Measurements from ENCODE around the gene GFAP. TPM values are rescaled to one million over a fixed set of nuclear protein-coding genes. Genes with fewer than 3 reads are reported as not detected.

The GFAP gene
- total and polyA plus RNA-seq, 4 donors: 2,649 to 3,418 (median 2,966) TPM

DNA sequence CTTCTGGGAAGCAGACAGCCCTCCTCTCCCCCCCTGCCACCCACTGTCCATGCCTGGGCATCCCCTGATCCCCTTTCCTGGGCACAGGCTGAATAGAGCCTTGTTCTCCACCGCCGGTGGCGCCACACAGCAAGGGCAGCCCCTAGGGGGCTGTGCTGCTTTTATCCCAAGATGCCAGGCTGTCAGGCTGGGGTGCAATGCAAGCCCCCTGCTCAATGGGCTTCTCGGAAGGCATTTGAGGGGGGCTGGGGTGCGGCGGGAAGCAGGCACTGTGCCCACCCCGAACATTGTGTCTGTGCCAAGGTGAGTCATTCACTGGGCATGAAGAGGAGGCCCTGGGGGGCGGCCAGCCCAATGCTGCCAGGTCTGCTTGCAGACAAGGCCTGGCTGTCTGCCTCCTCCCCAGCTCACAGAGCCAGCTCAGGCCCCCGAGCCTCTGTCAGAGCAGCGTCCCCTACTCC, 1.5 kb upstream of the GFAP start:
- DNase-seq (ENCODE audit: low read depth in 4 of 6, low spot score in 6 of 6): peak; percentile 74 to 95 (median 80)
- H3K27me3 ChIP-seq (ENCODE audit: control insufficient read depth, insufficient read depth, low read length): peaks cover 7% of the 10 kb centered on the region
- no peaks in the 10 kb centered on the region for H3K9me3 ChIP-seq (ENCODE audit: control insufficient read depth, insufficient read depth, low read length)
- 29% methylated on average over 7 of the region's 10 CpGs for WGBS (ENCODE audit: insufficient coverage)
- H3K4me3 ChIP-seq (ENCODE audit: low read depth, low read length): no peak overlapping the region
- H3K36me3 ChIP-seq (ENCODE audit: control insufficient read depth, insufficient read depth, low read length): peaks cover 22% of the 10 kb centered on the region
- H3K4me1 ChIP-seq (ENCODE audit: control insufficient read depth, insufficient read depth, low read length): peaks cover 78% of the 10 kb centered on the region
- peak overlapping the region; percentile 86 for H3K27ac ChIP-seq (ENCODE audit: low read depth, low read length)

- WGBS (ENCODE audit: insufficient coverage): 35% methylated on average over 8 of the region's 11 CpGs
- Histone ChIP-seq H3K27ac (ENCODE audit: low read depth, low read length) (peak overlapping the region; percentile 86), H3K4me3 (ENCODE audit: low read depth, low read length) (no peak overlapping the region), H3K4me1 (ENCODE audit: control insufficient read depth, insufficient read depth, low read length) (peaks cover 78% of the 10 kb centered on the region), H3K9me3 (ENCODE audit: control insufficient read depth, insufficient read depth, low read length) (no peaks in the 10 kb centered on the region), H3K27me3 (ENCODE audit: control insufficient read depth, insufficient read depth, low read length) (peaks cover 5% of the 10 kb centered on the region), H3K36me3 (ENCODE audit: control insufficient read depth, insufficient read depth, low read length) (peaks cover 29% of the 10 kb centered on the region)
- peak in 5 of 6 donors; percentile 49 to 89 (median 70) for DNase-seq (ENCODE audit: low read depth in 4 of 6, low spot score in 6 of 6)
Observed at GRCh38 chr17:44915862-44916780, 821 bp upstream of the GFAP start.

DNA sequence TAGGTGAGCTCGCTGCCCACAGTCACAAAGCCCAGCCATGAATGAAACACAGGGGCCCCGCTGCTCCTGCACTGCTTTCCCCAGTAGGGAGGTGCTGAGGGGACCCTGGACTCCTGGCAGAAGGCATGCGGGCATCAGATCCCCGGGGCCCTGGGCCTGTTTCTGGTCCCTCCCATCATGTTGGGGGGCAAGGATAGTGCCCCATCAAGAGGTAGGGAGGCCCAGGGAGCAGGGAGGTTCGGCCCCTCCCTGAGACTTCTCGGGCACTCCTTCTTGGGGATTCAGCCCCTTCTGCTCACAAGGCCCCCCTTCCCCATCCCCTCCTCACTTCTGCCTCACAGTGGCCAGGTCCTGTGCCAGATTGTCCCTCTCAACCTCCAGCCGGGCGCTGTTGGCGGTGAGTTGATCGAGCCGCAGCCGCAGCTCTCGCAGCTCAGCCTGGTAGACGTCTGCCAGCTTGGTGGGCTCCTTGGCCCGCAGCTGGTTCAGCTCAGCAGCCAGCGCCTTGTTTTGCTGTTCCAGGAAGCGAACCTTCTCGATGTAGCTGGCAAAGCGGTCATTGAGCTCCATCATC, 515 bp downstream of the GFAP start:
- Histone ChIP-seq H3K4me1 (ENCODE audit: control insufficient read depth, insufficient read depth, low read length) (peaks cover 77% of the 10 kb centered on the region), H3K27me3 (ENCODE audit: control insufficient read depth, insufficient read depth, low read length) (peaks cover 7% of the 10 kb centered on the region), H3K27ac (ENCODE audit: low read depth, low read length) (peak overlapping the region; percentile 86), H3K36me3 (ENCODE audit: control insufficient read depth, insufficient read depth, low read length) (peaks cover 42% of the 10 kb centered on the region), H3K4me3 (ENCODE audit: low read depth, low read length) (peak overlapping the region; percentile 58), H3K9me3 (ENCODE audit: control insufficient read depth, insufficient read depth, low read length) (no peaks in the 10 kb centered on the region)
- 33% methylated on average over 18 of the region's 19 CpGs for WGBS (ENCODE audit: insufficient coverage)
- DNase-seq (ENCODE audit: low read depth in 4 of 6, low spot score in 6 of 6): peak in 1 of 6 donors; percentile 62

- peaks cover 45% of the 10 kb centered on the region for H3K36me3 ChIP-seq (ENCODE audit: control insufficient read depth, insufficient read depth, low read length)
- peaks cover 7% of the 10 kb centered on the region for H3K27me3 ChIP-seq (ENCODE audit: control insufficient read depth, insufficient read depth, low read length)
- peak overlapping the region; percentile 58 for H3K4me3 ChIP-seq (ENCODE audit: low read depth, low read length)
- peaks cover 73% of the 10 kb centered on the region for H3K4me1 ChIP-seq (ENCODE audit: control insufficient read depth, insufficient read depth, low read length)
- WGBS (ENCODE audit: insufficient coverage): 65% methylated on average over 4 of the region's 4 CpGs
- no peak for DNase-seq (ENCODE audit: low read depth in 4 of 6, low spot score in 6 of 6)
- H3K27ac ChIP-seq (ENCODE audit: low read depth, low read length): peak overlapping the region; percentile 86
- no peaks in the 10 kb centered on the region for H3K9me3 ChIP-seq (ENCODE audit: control insufficient read depth, insufficient read depth, low read length)
Observed at GRCh38 chr17:44914148-44914547, 1.2 kb downstream of the GFAP start.

- peaks cover 73% of the 10 kb centered on the region for H3K4me1 ChIP-seq (ENCODE audit: control insufficient read depth, insufficient read depth, low read length)
- no peak for DNase-seq (ENCODE audit: low read depth in 4 of 6, low spot score in 6 of 6)
- H3K36me3 ChIP-seq (ENCODE audit: control insufficient read depth, insufficient read depth, low read length): peaks cover 50% of the 10 kb centered on the region
- 56% methylated on average over 1 of the region's 6 CpGs for WGBS (ENCODE audit: insufficient coverage)
- peaks cover 7% of the 10 kb centered on the region for H3K27me3 ChIP-seq (ENCODE audit: control insufficient read depth, insufficient read depth, low read length)
- H3K4me3 ChIP-seq (ENCODE audit: low read depth, low read length): peak overlapping the region; percentile 58
- peak overlapping the region; percentile 86 for H3K27ac ChIP-seq (ENCODE audit: low read depth, low read length)
- H3K9me3 ChIP-seq (ENCODE audit: control insufficient read depth, insufficient read depth, low read length): no peaks in the 10 kb centered on the region
Observed at GRCh38 chr17:44913676-44914075, 1.6 kb downstream of the GFAP start.

GRCh38 chr17:44912763-44913544, 2.3 kb downstream of the GFAP start:
- no peak for DNase-seq (ENCODE audit: low read depth in 4 of 6, low spot score in 6 of 6)
- peaks cover 7% of the 10 kb centered on the region for H3K27me3 ChIP-seq (ENCODE audit: control insufficient read depth, insufficient read depth, low read length)
- H3K4me1 ChIP-seq (ENCODE audit: control insufficient read depth, insufficient read depth, low read length): peaks cover 70% of the 10 kb centered on the region
- H3K27ac ChIP-seq (ENCODE audit: low read depth, low read length): peak overlapping the region; percentile 86
- peak overlapping the region; percentile 58 for H3K4me3 ChIP-seq (ENCODE audit: low read depth, low read length)
- WGBS (ENCODE audit: insufficient coverage): 52% methylated on average over 13 of the region's 14 CpGs
- no peaks in the 10 kb centered on the region for H3K9me3 ChIP-seq (ENCODE audit: control insufficient read depth, insufficient read depth, low read length)
- H3K36me3 ChIP-seq (ENCODE audit: control insufficient read depth, insufficient read depth, low read length): peaks cover 52% of the 10 kb centered on the region

DNA sequence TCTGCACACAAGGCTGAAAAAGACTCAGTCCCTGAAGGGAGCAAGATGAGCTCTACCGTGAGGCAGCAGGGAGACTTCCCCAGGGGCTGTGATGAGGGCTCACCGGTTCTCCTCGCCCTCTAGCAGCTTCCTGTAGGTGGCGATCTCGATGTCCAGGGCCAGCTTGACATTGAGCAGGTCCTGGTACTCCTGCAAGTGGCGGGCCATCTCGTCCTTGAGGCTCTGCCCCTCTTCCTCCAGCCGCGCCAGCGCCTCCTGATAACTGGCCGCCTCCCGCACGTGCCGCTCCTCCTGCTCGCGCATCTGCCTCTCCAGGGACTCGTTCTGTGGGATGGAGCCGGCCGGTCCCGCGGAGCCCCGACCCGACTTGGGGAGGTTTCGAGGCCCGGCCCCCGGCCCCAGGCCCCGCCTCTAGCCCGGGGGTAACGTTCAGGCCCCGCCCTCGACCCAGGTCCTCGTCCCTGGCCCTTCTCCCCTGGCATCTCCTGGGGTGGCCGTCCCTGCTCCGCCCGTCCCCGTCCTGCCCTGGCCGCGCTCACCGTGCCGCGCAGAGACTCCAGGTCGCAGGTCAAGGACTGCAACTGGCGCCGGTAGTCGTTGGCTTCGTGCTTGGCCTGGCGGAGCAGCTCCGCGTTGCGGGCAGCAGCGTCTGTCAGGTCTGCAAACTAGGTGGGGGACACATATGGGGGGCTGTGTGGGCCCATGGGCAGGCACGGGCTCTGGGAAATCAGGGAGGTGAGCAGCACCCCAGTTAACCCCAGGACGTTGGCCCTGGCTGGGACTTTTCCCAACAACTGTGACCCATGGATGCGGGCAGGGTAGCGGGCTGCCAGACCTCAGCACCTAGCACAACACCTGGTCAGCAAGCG, 3.9 kb downstream of the GFAP start:
- peak overlapping the region; percentile 86 for H3K27ac ChIP-seq (ENCODE audit: low read depth, low read length)
- H3K27me3 ChIP-seq (ENCODE audit: control insufficient read depth, insufficient read depth, low read length): peaks cover 7% of the 10 kb centered on the region
- H3K36me3 ChIP-seq (ENCODE audit: control insufficient read depth, insufficient read depth, low read length): peaks cover 55% of the 10 kb centered on the region
- no peaks in the 10 kb centered on the region for H3K9me3 ChIP-seq (ENCODE audit: control insufficient read depth, insufficient read depth, low read length)
- peaks cover 66% of the 10 kb centered on the region for H3K4me1 ChIP-seq (ENCODE audit: control insufficient read depth, insufficient read depth, low read length)
- peak in 2 of 6 donors; percentile 59 to 63 for DNase-seq (ENCODE audit: low read depth in 4 of 6, low spot score in 6 of 6)
- WGBS (ENCODE audit: insufficient coverage): 11% methylated on average over 55 of the region's 56 CpGs
- peak overlapping the region; percentile 58 for H3K4me3 ChIP-seq (ENCODE audit: low read depth, low read length)

GRCh38 chr17:44910231-44911106, 4.8 kb downstream of the GFAP start:
- Histone ChIP-seq H3K27ac (ENCODE audit: low read depth, low read length) (peak overlapping the region; percentile 86), H3K27me3 (ENCODE audit: control insufficient read depth, insufficient read depth, low read length) (peaks cover 7% of the 10 kb centered on the region)
- WGBS (ENCODE audit: insufficient coverage): 60% methylated on average over 10 of the region's 13 CpGs

More at GRCh38 chr17:44910231-44911106, 4.8 kb downstream of the GFAP start:
- DNase-seq (ENCODE audit: low read depth in 4 of 6, low spot score in 6 of 6): no peak
- Histone ChIP-seq H3K36me3 (ENCODE audit: control insufficient read depth, insufficient read depth, low read length) (peaks cover 59% of the 10 kb centered on the region), H3K4me1 (ENCODE audit: control insufficient read depth, insufficient read depth, low read length) (peaks cover 60% of the 10 kb centered on the region), H3K4me3 (ENCODE audit: low read depth, low read length) (peak overlapping the region; percentile 58), H3K9me3 (ENCODE audit: control insufficient read depth, insufficient read depth, low read length) (no peaks in the 10 kb centered on the region)
